Spinal cord (tissue), 10 donors: Measurements from ENCODE around the gene PSAP. TPM values are rescaled to one million over a fixed set of nuclear protein-coding genes. Genes with fewer than 3 reads are reported as not detected.

Experiments
- DNase-seq, 6 donors: peaks; one replicate each; pipeline versions ENCODE4 v3.0.0 to v3.0.0-alpha.2; 2013 to 2015; ENCODE audit warnings: low spot score in 6 of 6, low read depth in 4 of 6
- H3K27ac ChIP-seq: one replicate; pipeline ENCODE4 v1.5.1; 2013; ENCODE audit warnings: low read depth, low read length, control low read depth
- H3K27me3 ChIP-seq: one replicate; pipeline ENCODE4 v1.6.1; 2013; ENCODE audit warnings: low read length; ENCODE audit not compliant: control insufficient read depth, insufficient read depth
- H3K36me3 ChIP-seq: one replicate; pipeline ENCODE4 v1.6.1; 2013; ENCODE audit warnings: low read length; ENCODE audit not compliant: control insufficient read depth, insufficient read depth
- H3K4me1 ChIP-seq: one replicate; pipeline ENCODE4 v1.6.1; 2013; ENCODE audit warnings: low read length; ENCODE audit not compliant: control insufficient read depth, insufficient read depth
- H3K4me3 ChIP-seq: one replicate; pipeline ENCODE4 v1.5.1; 2013; ENCODE audit warnings: low read depth, low read length, control low read depth
- H3K9me3 ChIP-seq: one replicate; pipeline ENCODE4 v1.6.1; 2013; ENCODE audit warnings: low read length; ENCODE audit not compliant: control insufficient read depth, insufficient read depth
- WGBS: methylation state at CpG from one replicate; pipeline ENCODE4 v1.1.5; 2013; ENCODE audit warnings: missing lambda C conversion rate; ENCODE audit not compliant: insufficient coverage; 5-methylcytosine and 5-hydroxymethylcytosine counted together
- polyA plus RNA-seq, 2 donors: library from polyadenylated mRNA; unstranded; fragments of 120-200 nt; gene quantifications; one replicate each; pipeline ENCODE4 v1.2.1, GENCODE V29; 2013; ENCODE audit not compliant: insufficient read length in 2 of 2
- total RNA-seq, 2 donors: library from RNA; depleted of rRNA in 1 of 2; stranded (reverse); fragments of 120-200 nt in 1 of 2; fragments of >200 nt in 1 of 2; gene quantifications; one replicate each; pipeline versions ENCODE4 v1.2.3 to v1.2.4, GENCODE V29; 2013 to 2014
- donor health status: healthy.

The PSAP gene
- total and polyA plus RNA-seq, 4 donors, result 882 to 1,358 (median 1,236) TPM

DNA sequence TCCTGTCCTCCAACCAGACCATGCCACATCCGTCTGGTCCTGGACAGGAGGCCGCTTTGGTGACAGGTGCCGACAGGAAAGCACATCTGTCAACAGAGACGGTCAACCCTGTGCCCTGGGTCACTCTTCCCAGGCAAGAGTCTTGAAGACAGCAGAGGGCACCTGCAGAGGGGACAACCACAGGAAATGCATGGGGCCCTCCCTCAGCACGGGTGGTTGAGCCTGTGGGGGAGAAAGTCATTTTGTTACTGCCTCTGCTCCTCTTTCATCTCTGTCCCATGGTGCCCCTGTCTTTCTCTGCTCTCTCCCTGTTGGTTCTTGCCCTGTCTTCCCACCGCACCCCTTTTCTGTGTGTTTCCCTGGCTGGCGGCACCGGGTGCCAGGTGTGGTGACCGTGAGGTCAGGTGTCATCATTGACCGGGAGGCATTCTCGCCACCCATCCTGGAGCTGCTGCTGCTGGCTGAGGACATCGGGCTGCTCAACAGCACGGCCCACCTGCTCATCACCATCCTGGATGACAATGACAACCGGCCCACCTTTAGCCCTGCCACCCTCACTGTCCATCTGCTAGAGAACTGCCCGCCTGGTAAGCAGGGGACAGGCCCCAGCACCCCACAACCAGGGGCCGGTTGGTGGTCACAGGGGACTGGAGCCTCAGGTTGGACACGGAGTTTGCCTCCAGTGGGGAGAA is 60.2 kb downstream of the PSAP start:
- Histone ChIP-seq H3K36me3 (peaks cover 11% of the 10 kb centered on the region), H3K27ac (no peak overlapping the region), H3K4me1 (no peaks in the 10 kb centered on the region), H3K9me3 (no peaks in the 10 kb centered on the region), H3K4me3 (no peak overlapping the region), H3K27me3 (no peaks in the 10 kb centered on the region)
- WGBS, result 92% methylated on average over 13 of the region's 17 CpGs
- no peak for DNase-seq

- Histone ChIP-seq H3K27ac (no peak overlapping the region), H3K4me1 (no peaks in the 10 kb centered on the region), H3K27me3 (no peaks in the 10 kb centered on the region), H3K36me3 (peaks cover 10% of the 10 kb centered on the region), H3K9me3 (no peaks in the 10 kb centered on the region), H3K4me3 (no peak overlapping the region)
- DNase-seq, result no peak
- 60% methylated on average over 4 of the region's 10 CpGs for WGBS
Observed at GRCh38 chr10:71789871-71790270, 61.2 kb downstream of the PSAP start.

DNA sequence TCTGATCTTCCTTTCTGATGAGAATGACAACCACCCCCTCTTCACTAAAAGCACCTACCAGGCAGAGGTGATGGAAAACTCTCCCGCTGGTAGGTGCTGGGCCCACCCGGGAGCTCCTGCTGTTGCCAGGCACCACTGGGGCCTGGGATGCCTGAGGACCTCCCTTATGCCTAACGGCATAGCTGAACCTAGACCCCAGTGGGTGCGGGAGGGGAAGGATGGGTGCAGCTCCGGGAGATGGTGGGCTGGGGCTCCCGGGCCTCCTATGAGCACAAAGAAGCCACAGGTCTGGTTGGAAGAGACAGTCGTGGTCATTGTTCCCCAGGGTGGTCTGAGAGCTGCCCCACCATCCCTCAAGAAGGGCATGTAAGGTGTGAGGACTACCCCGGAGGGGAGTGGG is 62.1 kb downstream of the PSAP start:
- Histone ChIP-seq H3K27ac (no peak overlapping the region), H3K36me3 (peaks cover 16% of the 10 kb centered on the region), H3K4me1 (no peaks in the 10 kb centered on the region), H3K4me3 (no peak overlapping the region), H3K27me3 (no peaks in the 10 kb centered on the region), H3K9me3 (no peaks in the 10 kb centered on the region)
- no peak for DNase-seq
- WGBS, result 96% methylated on average over 6 of the region's 8 CpGs

- H3K9me3 ChIP-seq, result no peaks in the 10 kb centered on the region
- H3K4me3 ChIP-seq, result no peak overlapping the region
- H3K36me3 ChIP-seq, result peaks cover 11% of the 10 kb centered on the region
- no peaks in the 10 kb centered on the region for H3K27me3 ChIP-seq
- DNase-seq, result no peak
- peaks cover 3% of the 10 kb centered on the region for H3K4me1 ChIP-seq
- H3K27ac ChIP-seq, result no peak overlapping the region
- 91% methylated on average over 18 of the region's 18 CpGs for WGBS
Observed at GRCh38 chr10:71784679-71785272, 66.3 kb downstream of the PSAP start.

GRCh38 chr10:71783917-71784678 is 67.0 kb downstream of the PSAP start:
- H3K27me3 ChIP-seq, result no peaks in the 10 kb centered on the region
- no peak for DNase-seq
- no peaks in the 10 kb centered on the region for H3K9me3 ChIP-seq
- no peak overlapping the region for H3K4me3 ChIP-seq
- peaks cover 3% of the 10 kb centered on the region for H3K4me1 ChIP-seq
- 86% methylated on average over 15 of the region's 17 CpGs for WGBS
- peaks cover 10% of the 10 kb centered on the region for H3K36me3 ChIP-seq
- no peak overlapping the region for H3K27ac ChIP-seq

GRCh38 chr10:71782917-71783490 is 68.0 kb downstream of the PSAP start:
- peaks cover 3% of the 10 kb centered on the region for H3K4me1 ChIP-seq
- H3K27me3 ChIP-seq, result no peaks in the 10 kb centered on the region
- WGBS, result 53% methylated on average over 7 of the region's 7 CpGs
- peaks cover 8% of the 10 kb centered on the region for H3K36me3 ChIP-seq
- no peak overlapping the region for H3K4me3 ChIP-seq
- H3K27ac ChIP-seq, result no peak overlapping the region
- no peak for DNase-seq
- H3K9me3 ChIP-seq, result no peaks in the 10 kb centered on the region

DNA sequence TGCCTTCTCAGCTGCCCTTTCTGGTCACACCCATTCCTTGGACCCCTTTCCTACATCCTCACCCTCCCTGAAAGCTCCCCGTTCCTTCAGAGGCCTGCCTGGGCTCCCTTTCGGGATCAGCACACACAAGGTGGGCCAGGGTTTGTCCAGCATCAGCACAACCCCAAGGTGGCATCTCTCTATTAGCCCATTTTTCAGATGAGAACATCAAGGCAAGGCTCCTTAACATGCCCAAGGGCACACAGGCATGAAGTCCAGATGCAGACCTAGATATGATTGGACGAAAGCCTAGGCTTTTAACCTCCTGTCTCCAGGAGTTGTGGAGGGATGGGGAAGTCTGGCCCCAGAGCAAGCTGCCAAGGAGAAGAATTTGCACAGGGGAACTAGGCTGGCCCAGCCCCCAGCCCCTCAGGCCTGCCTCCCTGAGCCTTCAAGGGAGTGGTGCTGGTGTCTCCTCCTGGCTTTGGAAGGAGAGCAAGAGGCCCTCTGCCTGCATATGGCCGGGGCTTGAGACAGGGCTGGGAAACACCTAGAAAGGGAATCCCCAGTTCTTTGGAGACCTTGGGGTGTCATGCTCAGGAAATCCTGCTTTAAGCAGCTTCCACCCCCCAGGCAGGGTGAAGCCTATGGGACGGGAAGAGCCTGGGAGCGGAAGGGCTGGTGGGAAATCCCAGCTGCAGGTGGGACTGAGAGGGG is 68.7 kb downstream of the PSAP start:
- H3K27ac ChIP-seq, result no peak overlapping the region
- no peak for DNase-seq
- no peak overlapping the region for H3K4me3 ChIP-seq
- 81% methylated on average over 6 of the region's 6 CpGs for WGBS
- H3K9me3 ChIP-seq, result no peaks in the 10 kb centered on the region
- H3K27me3 ChIP-seq, result no peaks in the 10 kb centered on the region
- peaks cover 8% of the 10 kb centered on the region for H3K36me3 ChIP-seq
- peaks cover 3% of the 10 kb centered on the region for H3K4me1 ChIP-seq

DNA sequence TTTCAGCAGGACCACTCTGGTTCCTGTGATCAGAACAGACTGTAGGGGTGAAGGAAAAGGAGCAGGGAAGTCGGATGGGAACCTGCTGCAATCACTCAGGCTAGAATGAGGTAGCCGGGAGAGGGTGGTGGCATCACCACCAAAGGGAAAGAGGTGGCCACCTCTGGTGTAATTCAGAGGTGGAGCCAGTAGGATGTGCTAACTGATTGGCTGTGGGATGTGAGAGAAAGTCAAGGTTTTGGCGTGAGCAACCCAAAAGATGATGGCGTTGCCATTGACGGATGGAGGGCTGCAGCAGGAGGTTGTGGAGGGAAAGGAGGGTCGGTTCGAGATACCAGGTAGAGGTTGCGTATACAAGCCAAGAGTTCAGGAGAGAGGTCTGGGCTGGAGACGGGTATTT is 70.3 kb downstream of the PSAP start:
- 89% methylated on average over 8 of the region's 9 CpGs for WGBS
- Histone ChIP-seq H3K27ac (no peak overlapping the region), H3K4me3 (no peak overlapping the region), H3K4me1 (peaks cover 3% of the 10 kb centered on the region), H3K27me3 (no peaks in the 10 kb centered on the region), H3K9me3 (no peaks in the 10 kb centered on the region), H3K36me3 (peaks cover 8% of the 10 kb centered on the region)
- DNase-seq, result no peak

GRCh38 chr10:71780156-71780555 is 70.9 kb downstream of the PSAP start:
- DNase-seq, result no peak
- no peak overlapping the region for H3K4me3 ChIP-seq
- H3K36me3 ChIP-seq, result peaks cover 8% of the 10 kb centered on the region
- 95% methylated on average over 7 of the region's 7 CpGs for WGBS
- H3K4me1 ChIP-seq, result peaks cover 7% of the 10 kb centered on the region
- H3K27me3 ChIP-seq, result no peaks in the 10 kb centered on the region
- H3K27ac ChIP-seq, result no peak overlapping the region
- no peaks in the 10 kb centered on the region for H3K9me3 ChIP-seq
